Esophagus muscularis mucosa (tissue), 4 donors: ENCODE measurements around the gene AHCYL2. TPM values are rescaled to one million over a fixed set of nuclear protein-coding genes. Genes with fewer than 3 reads are reported as not detected.

Experiments used
- DNase-seq: peaks from one replicate; pipeline ENCODE4 v3.0.0-alpha.2; 2017; ENCODE audit errors: extremely low spot score
- H3K27ac ChIP-seq, 4 donors: fragments of 200-600 bp; sonication (generic); replicated peaks in 1 of 4; 1 replicate in 3 of 4; 2 replicates in 1 of 4; pipeline ENCODE4 v1.5.1; 2016 to 2019; ENCODE audit warnings: mild to moderate bottlenecking in 1 of 4
- H3K27me3 ChIP-seq, 4 donors: fragments of 200-600 bp; sonication (generic); one replicate each; pipeline versions ENCODE4 v1.5.1 to v1.6.0; 2016 to 2019
- H3K36me3 ChIP-seq, 4 donors: fragments of 200-600 bp; sonication (generic); one replicate each; pipeline ENCODE4 v1.5.1; 2016 to 2019
- H3K4me1 ChIP-seq, 4 donors: fragments of 200-600 bp; sonication (generic); one replicate each; pipeline ENCODE4 v1.5.1; 2016 to 2019
- H3K4me3 ChIP-seq, 4 donors: fragments of 200-600 bp; sonication (generic); 1 replicate in 2 of 4; 2 replicates in 2 of 4; pipeline ENCODE4 v1.5.1; 2016 to 2019; ENCODE audit warnings: mild to moderate bottlenecking in 4 of 4, moderate library complexity in 1 of 4
- H3K9me3 ChIP-seq, 4 donors: fragments of 200-600 bp; sonication (generic); 1 replicate in 3 of 4; 2 replicates in 1 of 4; pipeline ENCODE4 v1.5.1; 2016 to 2019
- CTCF ChIP-seq, 3 experiments: fragments of 200-600 bp in 2 of 3; fragments of 450-650 bp in 1 of 3; sonication (generic) in 2 of 3; IDR thresholded peaks; one replicate each; pipeline ENCODE4 v1.5.1; 2017 to 2019; ENCODE audit warnings: antibody characterized with exemption in 3 of 3, mild to moderate bottlenecking in 2 of 3, moderate library complexity in 1 of 3
- EP300 ChIP-seq: sonication (generic); formaldehyde crosslinking; IDR thresholded peaks from one replicate; pipeline ENCODE4 v1.6.1; 2017; ENCODE audit warnings: antibody characterized with exemption
- POLR2A ChIP-seq: fragments of 450-650 bp; IDR thresholded peaks from one replicate; pipeline ENCODE4 v1.6.1; 2017; ENCODE audit warnings: antibody characterized with exemption, moderate library complexity, mild to moderate bottlenecking, low read depth
- POLR2AphosphoS5 ChIP-seq, 2 donors: sonication (generic); formaldehyde crosslinking; IDR thresholded peaks; one replicate each; pipeline ENCODE4 v1.6.1; 2017; ENCODE audit warnings: antibody characterized with exemption in 2 of 2
- WGBS: methylation state at CpG from one replicate; pipeline ENCODE4 v1.1.5; 2018; 5-methylcytosine and 5-hydroxymethylcytosine counted together
- intact Hi-C: fragments of 100-400 bp; cut with DNase I; formaldehyde crosslinking; loops from one replicate; pipeline ENCODE4 v1.15.1; 2023
- total RNA-seq, 4 donors: library from RNA; depleted of rRNA; stranded (reverse); fragments of >200 nt; gene quantifications; one replicate each; pipeline versions ENCODE4 v1.1.0 to v1.2.1, GENCODE V29; 2016

AHCYL2 gene
- total RNA-seq, 4 donors from 2014 or later = 9.7 to 14.2 (median 11.9) TPM

GRCh38 chr7:129383542-129384132 is 158.8 kb downstream of the AHCYL2 start:
- TF ChIP-seq EP300 = no peak
- TF ChIP-seq POLR2A = no peak
- TF ChIP-seq CTCF (IDR thresholded peaks at IDR 0.05) = no peak
- TF ChIP-seq POLR2AphosphoS5 (IDR thresholded peaks at IDR 0.05) = no peak
- DNase-seq = no peak
- Histone ChIP-seq H3K9me3 (no peaks in the 10 kb centered on the region), H3K27me3 (no peaks in the 10 kb centered on the region), H3K4me1 (no peaks in the 10 kb centered on the region), H3K27ac (no peak overlapping the region), H3K4me3 (no peak overlapping the region), H3K36me3 (peaks cover 0 to 25% (median 2%) of the 10 kb centered on the region in 4 donors)
- WGBS = 59% methylated on average over 3 of the region's 3 CpGs
- intact Hi-C loops = no loop called here

- Histone ChIP-seq H3K4me3 (no peak overlapping the region), H3K4me1 (peaks cover 0 to 3% (median 1%) of the 10 kb centered on the region in 4 donors), H3K27ac (no peak overlapping the region), H3K27me3 (no peaks in the 10 kb centered on the region), H3K36me3 (peaks cover 0 to 28% (median under 1%) of the 10 kb centered on the region in 4 donors), H3K9me3 (no peaks in the 10 kb centered on the region)
- 82% methylated on average over 1 of the region's 1 CpG for WGBS
- intact Hi-C loops = no loop called here
- TF ChIP-seq CTCF (IDR thresholded peaks at IDR 0.05) (no peak), POLR2AphosphoS5 (IDR thresholded peaks at IDR 0.05) (no peak), POLR2A (no peak), EP300 (no peak)
- DNase-seq = no peak
Observed at GRCh38 chr7:129385116-129385515, 160.3 kb downstream of the AHCYL2 start.

GRCh38 chr7:129385598-129385997 is 160.8 kb downstream of the AHCYL2 start:
- 97% methylated on average over 4 of the region's 4 CpGs for WGBS
- H3K27ac ChIP-seq = no peak overlapping the region
- H3K27me3 ChIP-seq = no peaks in the 10 kb centered on the region
- H3K9me3 ChIP-seq = no peaks in the 10 kb centered on the region
- H3K4me1 ChIP-seq = peaks cover 0 to 8% (median 1%) of the 10 kb centered on the region in 4 donors
- H3K36me3 ChIP-seq = peaks cover 0 to 30% (median 2%) of the 10 kb centered on the region in 4 donors
- DNase-seq = no peak
- no peak overlapping the region for H3K4me3 ChIP-seq
- intact Hi-C loops = no loop called here
- TF ChIP-seq POLR2A (no peak), POLR2AphosphoS5 (IDR thresholded peaks at IDR 0.05) (no peak), EP300 (no peak), CTCF (IDR thresholded peaks at IDR 0.05) (no peak)

GRCh38 chr7:129386506-129386905 is 161.7 kb downstream of the AHCYL2 start:
- no peak overlapping the region for H3K27ac ChIP-seq
- H3K27me3 ChIP-seq = no peaks in the 10 kb centered on the region
- H3K4me1 ChIP-seq = peaks cover 0 to 9% (median 1%) of the 10 kb centered on the region in 4 donors
- TF ChIP-seq CTCF (IDR thresholded peaks at IDR 0.05) = no peak
- TF ChIP-seq POLR2A = no peak
- TF ChIP-seq EP300 = no peak
- TF ChIP-seq POLR2AphosphoS5 (IDR thresholded peaks at IDR 0.05) = no peak
- peaks cover 0 to 25% (median 3%) of the 10 kb centered on the region in 4 donors for H3K36me3 ChIP-seq
- H3K4me3 ChIP-seq = no peak overlapping the region
- no peak for DNase-seq
- intact Hi-C loops = no loop called here
- H3K9me3 ChIP-seq = no peaks in the 10 kb centered on the region

GRCh38 chr7:129387537-129387936 is 162.7 kb downstream of the AHCYL2 start:
- WGBS = 87% methylated on average over 2 of the region's 2 CpGs
- no peak overlapping the region for H3K4me3 ChIP-seq

More at GRCh38 chr7:129387537-129387936, 162.7 kb downstream of the AHCYL2 start:
- TF ChIP-seq EP300 (no peak), POLR2A (no peak)
- H3K27me3 ChIP-seq = no peaks in the 10 kb centered on the region
- peaks cover 0 to 13% (median 4%) of the 10 kb centered on the region in 4 donors for H3K4me1 ChIP-seq
- DNase-seq = no peak
- intact Hi-C loops = no loop called here
- H3K27ac ChIP-seq = no peak overlapping the region
- H3K36me3 ChIP-seq = peaks cover 0 to 21% (median 3%) of the 10 kb centered on the region in 4 donors
- no peaks in the 10 kb centered on the region for H3K9me3 ChIP-seq
